Peyer's patch (tissue), 4 donors: ENCODE results near the gene TNK2. TPM values are rescaled to one million over a fixed set of nuclear protein-coding genes. Genes with fewer than 3 reads are reported as not detected.
A peak's percentile ranks its signal among the peaks of the same experiment; 100 is the strongest.

ENCODE experiments used
- DNase-seq, 3 donors: peaks; one replicate each; pipeline ENCODE4 v3.0.0-alpha.2; 2017 to 2019
- H3K27ac ChIP-seq, 4 donors: fragments of 200-600 bp; sonication (generic); one replicate each; pipeline ENCODE4 v1.5.1; 2016 to 2019
- H3K27me3 ChIP-seq, 2 donors: fragments of 200-600 bp; sonication (generic); one replicate each; pipeline ENCODE4 v1.5.1; 2019
- H3K36me3 ChIP-seq, 3 donors: fragments of 200-600 bp; sonication (generic); one replicate each; pipeline ENCODE4 v1.5.1; 2016 to 2019
- H3K4me1 ChIP-seq, 4 donors: fragments of 200-600 bp; sonication (generic); one replicate each; pipeline ENCODE4 v1.5.1; 2016 to 2019
- H3K4me3 ChIP-seq, 4 donors: fragments of 200-600 bp; sonication (generic); 1 replicate in 3 of 4; 2 replicates in 1 of 4; pipeline ENCODE4 v1.5.1; 2016 to 2019; ENCODE audit warnings: mild to moderate bottlenecking in 1 of 4
- H3K9me3 ChIP-seq, 4 donors: fragments of 200-600 bp; sonication (generic); one replicate each; pipeline ENCODE4 v1.5.1; 2016 to 2019; ENCODE audit warnings: mild to moderate bottlenecking in 1 of 4
- POLR2A ChIP-seq, 2 donors: fragments of 450-650 bp; IDR thresholded peaks; one replicate each; pipeline ENCODE4 v1.5.1; 2017; ENCODE audit warnings: antibody characterized with exemption in 2 of 2, mild to moderate bottlenecking in 2 of 2, moderate library complexity in 2 of 2
- total RNA-seq, 4 donors: library from RNA; depleted of rRNA; stranded (reverse); fragments of >200 nt; gene quantifications; one replicate each; pipeline ENCODE4 v1.1.0, GENCODE V29; 2016
- TF ChIP-seq, protein P1 (sequence below), 6 experiments: fragments of 450-650 bp in 4 of 6; fragments of 200-600 bp in 2 of 6; sonication (generic) in 1 of 6; IDR thresholded peaks; one replicate each; pipeline ENCODE4 v1.5.1; 2017 to 2019; ENCODE audit warnings: antibody characterized with exemption in 6 of 6, mild to moderate bottlenecking in 3 of 6, moderate library complexity in 1 of 6

Gene TNK2
- total RNA-seq, 4 donors from 2014 or later: 18.6 to 149 (median 24.6) TPM

DNA sequence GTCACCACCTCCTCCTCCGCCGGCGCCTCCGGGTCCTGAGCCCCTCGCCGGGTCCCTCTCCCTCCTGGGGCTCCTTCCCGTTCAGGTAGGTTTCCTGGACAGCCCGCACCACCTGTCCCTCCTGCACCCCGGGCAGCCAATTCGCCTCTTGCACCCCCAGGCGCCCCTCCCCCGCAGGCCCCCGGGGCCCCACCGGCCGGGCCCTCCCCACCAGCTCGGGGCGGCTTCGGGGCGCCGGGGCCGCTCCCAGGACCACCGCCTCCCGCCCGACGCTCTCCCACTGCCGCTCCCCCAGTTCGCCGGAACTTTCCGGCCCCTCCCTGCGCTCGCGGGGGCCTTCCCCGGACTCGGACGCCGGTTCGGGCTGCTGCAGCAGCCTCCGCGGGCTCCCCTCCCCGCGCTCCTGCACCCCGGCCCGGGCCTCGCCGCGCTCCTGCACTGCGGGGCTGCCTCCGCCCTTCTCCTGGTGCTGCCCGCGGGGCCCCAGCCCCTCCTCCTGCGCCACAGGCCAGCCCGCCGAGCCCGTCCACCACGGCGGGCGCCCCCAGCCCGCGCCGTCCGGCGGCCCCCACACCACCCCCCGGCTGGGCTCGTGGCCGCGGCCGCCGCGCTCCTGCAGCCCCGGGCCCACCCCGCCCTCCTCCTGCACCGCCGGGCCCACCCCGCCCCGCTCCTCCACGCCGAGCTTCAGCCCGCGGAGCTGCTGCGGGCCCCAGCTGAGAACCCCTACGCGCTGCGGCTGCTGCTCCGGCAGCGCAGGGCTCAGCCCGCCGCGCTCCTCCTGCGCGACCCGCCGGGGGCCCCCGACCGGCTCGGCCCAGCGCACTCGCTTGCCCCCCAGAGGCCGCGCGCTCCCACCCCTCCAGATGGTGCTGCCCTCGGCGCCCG lies 587 bp upstream of the TNK2 start:
- TF ChIP-seq, protein P1, sequence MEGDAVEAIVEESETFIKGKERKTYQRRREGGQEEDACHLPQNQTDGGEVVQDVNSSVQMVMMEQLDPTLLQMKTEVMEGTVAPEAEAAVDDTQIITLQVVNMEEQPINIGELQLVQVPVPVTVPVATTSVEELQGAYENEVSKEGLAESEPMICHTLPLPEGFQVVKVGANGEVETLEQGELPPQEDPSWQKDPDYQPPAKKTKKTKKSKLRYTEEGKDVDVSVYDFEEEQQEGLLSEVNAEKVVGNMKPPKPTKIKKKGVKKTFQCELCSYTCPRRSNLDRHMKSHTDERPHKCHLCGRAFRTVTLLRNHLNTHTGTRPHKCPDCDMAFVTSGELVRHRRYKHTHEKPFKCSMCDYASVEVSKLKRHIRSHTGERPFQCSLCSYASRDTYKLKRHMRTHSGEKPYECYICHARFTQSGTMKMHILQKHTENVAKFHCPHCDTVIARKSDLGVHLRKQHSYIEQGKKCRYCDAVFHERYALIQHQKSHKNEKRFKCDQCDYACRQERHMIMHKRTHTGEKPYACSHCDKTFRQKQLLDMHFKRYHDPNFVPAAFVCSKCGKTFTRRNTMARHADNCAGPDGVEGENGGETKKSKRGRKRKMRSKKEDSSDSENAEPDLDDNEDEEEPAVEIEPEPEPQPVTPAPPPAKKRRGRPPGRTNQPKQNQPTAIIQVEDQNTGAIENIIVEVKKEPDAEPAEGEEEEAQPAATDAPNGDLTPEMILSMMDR (IDR thresholded peaks at IDR 0.05): no peak
- TF ChIP-seq POLR2A (IDR thresholded peaks at IDR 0.05): no peak
- Histone ChIP-seq H3K27ac (peak overlapping the region; percentile 69 to 93 (median 88)), H3K36me3 (no peaks in the 10 kb centered on the region), H3K9me3 (no peaks in the 10 kb centered on the region), H3K4me3 (peak overlapping the region; percentile 74 to 91 (median 86)), H3K4me1 (peaks cover 0 to 29% (median 12%) of the 10 kb centered on the region in 4 donors), H3K27me3 (no peaks in the 10 kb centered on the region)
- DNase-seq: no peak

GRCh38 chr3:195907684-195907933 lies 742 bp downstream of the TNK2 start:
- no peak for TF ChIP-seq POLR2A (IDR thresholded peaks at IDR 0.05)
- TF ChIP-seq, protein P1 (IDR thresholded peaks at IDR 0.05): no peak
- peak overlapping the region; percentile 69 to 93 (median 88) for H3K27ac ChIP-seq
- DNase-seq: no peak
- H3K4me3 ChIP-seq: peak overlapping the region; percentile 74 to 91 (median 86)
- no peaks in the 10 kb centered on the region for H3K27me3 ChIP-seq
- H3K36me3 ChIP-seq: no peaks in the 10 kb centered on the region
- H3K9me3 ChIP-seq: no peaks in the 10 kb centered on the region
- peaks cover 0 to 34% (median 13%) of the 10 kb centered on the region in 4 donors for H3K4me1 ChIP-seq

DNA sequence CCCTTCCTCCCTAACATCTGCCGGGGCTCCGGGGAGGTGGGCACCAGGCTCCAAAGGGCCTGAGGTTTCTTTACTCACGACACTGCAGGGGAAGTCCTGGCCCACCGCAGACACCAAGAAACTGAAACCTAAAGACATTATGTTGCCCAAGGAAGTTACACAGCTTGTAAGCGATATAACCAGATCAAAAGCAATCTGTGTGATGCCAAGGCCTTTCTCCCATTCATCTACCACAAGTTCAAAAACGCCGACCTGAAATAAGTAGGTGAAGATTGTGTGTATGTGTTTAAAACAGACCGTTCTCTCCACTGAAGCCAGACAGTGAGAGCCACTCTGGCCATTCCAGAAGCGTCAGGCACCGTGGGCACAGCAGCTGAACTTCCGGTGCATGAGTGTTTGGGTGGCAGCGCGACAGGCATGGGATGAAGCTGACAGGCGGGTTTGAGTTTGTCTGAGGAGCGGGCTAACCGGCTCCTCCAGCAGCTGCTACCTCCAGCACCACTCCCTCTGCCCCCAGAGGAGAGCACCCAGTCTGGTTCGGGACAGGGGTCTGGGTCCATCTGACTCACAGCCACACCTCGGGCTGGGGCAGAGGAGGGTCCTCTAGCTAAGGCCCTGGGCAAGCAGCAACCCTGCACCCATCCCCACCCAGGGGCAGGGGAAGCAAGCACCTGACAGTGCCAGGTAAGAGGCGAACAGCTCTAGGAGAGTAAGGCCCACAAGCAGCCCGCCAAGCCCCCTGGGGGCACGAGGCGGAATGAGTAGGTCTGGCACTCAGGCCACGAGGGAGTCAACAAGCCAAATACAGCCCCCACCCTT lies 1.3 kb downstream of the TNK2 start:
- TF ChIP-seq POLR2A (IDR thresholded peaks at IDR 0.05): no peak
- TF ChIP-seq, protein P1 (IDR thresholded peaks at IDR 0.05): no peak
- no peaks in the 10 kb centered on the region for H3K27me3 ChIP-seq
- no peaks in the 10 kb centered on the region for H3K36me3 ChIP-seq
- peak overlapping the region; percentile 69 to 93 (median 88) for H3K27ac ChIP-seq
- peak overlapping the region; percentile 74 to 91 (median 86) for H3K4me3 ChIP-seq
- no peaks in the 10 kb centered on the region for H3K9me3 ChIP-seq
- peaks cover 0 to 34% (median 13%) of the 10 kb centered on the region in 4 donors for H3K4me1 ChIP-seq
- peak in 2 of 3 donors; percentile 75 to 80 for DNase-seq

DNA sequence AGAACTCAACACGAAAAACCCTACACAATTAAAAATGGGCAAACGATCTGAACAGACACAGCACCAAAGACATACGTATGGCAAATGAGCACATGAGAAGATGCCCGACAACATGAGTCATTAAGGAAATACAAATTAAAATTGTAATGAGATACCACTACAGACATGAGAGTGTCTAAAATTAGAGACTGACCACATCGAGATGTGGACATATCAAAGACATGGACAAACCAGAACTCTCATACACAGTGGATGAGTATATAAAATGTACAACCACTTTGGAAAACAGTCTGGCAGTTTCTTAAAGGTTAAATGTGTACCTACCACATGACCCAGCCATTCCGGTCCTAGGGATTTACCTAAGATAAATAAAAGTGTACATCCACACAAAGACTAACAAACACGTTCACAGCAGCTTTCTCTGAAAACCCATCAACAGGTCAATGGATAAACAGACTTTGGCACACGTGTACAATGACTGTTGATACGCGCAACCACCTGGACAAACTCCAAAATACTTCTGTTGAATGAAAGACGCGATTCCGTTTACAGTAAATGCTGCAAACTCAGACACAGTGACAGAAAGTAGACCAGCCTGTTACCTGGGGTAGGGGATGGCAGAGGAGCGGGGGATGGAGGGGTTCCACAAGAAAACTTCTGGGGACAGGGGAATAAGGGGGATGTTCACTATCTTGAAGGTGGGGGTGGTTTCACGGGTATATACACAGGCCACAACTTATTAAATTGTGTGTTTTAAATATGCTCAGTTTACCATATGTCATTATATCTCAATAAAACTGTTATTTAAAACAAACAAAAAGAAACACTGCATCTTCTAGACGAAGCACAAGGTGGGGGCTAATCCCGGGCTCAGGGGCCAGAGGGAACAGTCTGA lies 2.1 kb downstream of the TNK2 start:
- no peaks in the 10 kb centered on the region for H3K36me3 ChIP-seq
- no peak for DNase-seq
- TF ChIP-seq POLR2A (IDR thresholded peaks at IDR 0.05): no peak
- TF ChIP-seq, protein P1 (IDR thresholded peaks at IDR 0.05): no peak
- H3K4me3 ChIP-seq: peak overlapping the region; percentile 74 to 91 (median 86)
- peaks cover 0 to 34% (median 13%) of the 10 kb centered on the region in 4 donors for H3K4me1 ChIP-seq
- H3K27ac ChIP-seq: peak overlapping the region; percentile 69 to 93 (median 88)
- H3K9me3 ChIP-seq: no peaks in the 10 kb centered on the region
- no peaks in the 10 kb centered on the region for H3K27me3 ChIP-seq

DNA sequence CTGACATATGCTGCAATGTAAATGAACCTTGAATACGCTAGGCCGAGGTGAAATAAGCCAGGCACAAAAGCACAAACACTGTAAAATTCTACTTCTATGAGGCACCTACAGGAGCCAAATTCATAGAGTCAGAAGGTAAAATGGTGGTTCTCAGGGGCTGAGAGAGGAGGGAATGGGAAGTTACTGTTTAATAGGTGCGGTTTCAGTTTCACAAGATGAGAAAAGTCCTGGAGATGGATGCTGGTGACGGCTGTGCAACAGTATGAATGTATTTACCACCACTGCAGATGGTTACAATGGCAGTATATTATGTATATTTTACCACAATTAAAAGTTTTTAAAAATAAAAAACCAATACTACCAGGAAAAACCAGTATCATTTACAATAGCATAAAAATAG lies 4.0 kb downstream of the TNK2 start:
- DNase-seq: no peak
- no peak for TF ChIP-seq POLR2A (IDR thresholded peaks at IDR 0.05)
- TF ChIP-seq, protein P1 (IDR thresholded peaks at IDR 0.05): no peak
- Histone ChIP-seq H3K36me3 (no peaks in the 10 kb centered on the region), H3K4me3 (no peak overlapping the region), H3K9me3 (no peaks in the 10 kb centered on the region), H3K27ac (peak overlapping the region in 1 of 4 donors; percentile 69), H3K27me3 (no peaks in the 10 kb centered on the region), H3K4me1 (peaks cover 0 to 34% (median 24%) of the 10 kb centered on the region in 4 donors)
